SK-N-SH (cell line): ENCODE data around the gene MRPS30. TPM values are rescaled to one million over a fixed set of nuclear protein-coding genes. Genes with fewer than 3 reads are reported as not detected.

ENCODE experiments used
- CTCF ChIA-PET: fragments of 300-600, 350-600 bp; formaldehyde crosslinking; extraction: SDS; loops from one replicate; lab custom pipeline; 2021; lab: Yijun Ruan, JAX
- POLR2A ChIA-PET: fragments of 350-600 bp; sonication (Branson Sonifier 250); formaldehyde crosslinking; extraction: SDS; loops from one replicate; lab custom pipeline; 2020; ENCODE audit warnings: antibody characterized with exemption, inconsistent platforms; lab: Yijun Ruan, JAX
- DNase-seq: peaks from one replicate; pipeline ENCODE4 v3.0.0; 2012
- H2AFZ ChIP-seq: fragments of 200-600 bp; sonication (generic); 2 replicates; pipeline ENCODE4 v1.8.1; 2016; ENCODE audit warnings: antibody characterized with exemption, mild to moderate bottlenecking, low read depth
- H3F3A ChIP-seq: fragments of 200-600 bp; sonication (generic); replicated peaks from 2 replicates; pipeline ENCODE3; 2016; ENCODE audit warnings: antibody characterized with exemption, mild to moderate bottlenecking; ENCODE audit not compliant: insufficient read depth
- H3K27ac ChIP-seq, 2 experiments: fragments of 200-500 bp in 1 of 2; fragments of 200-600 bp in 1 of 2; sonication (Bioruptor generic) in 1 of 2; sonication (generic), shearing (Covaris generic) in 1 of 2; 2 replicates each; pipeline versions ENCODE4 v1.5.1 to v1.6.1; 2014 to 2016; ENCODE audit warnings: low read depth in 2 of 2, inconsistent platforms in 1 of 2, low read length in 1 of 2, mild to moderate bottlenecking in 1 of 2, mixed read lengths in 1 of 2
- H3K27me3 ChIP-seq: fragments of 200-600 bp; sonication (generic), shearing (Covaris generic); 2 replicates; pipeline ENCODE4 v1.6.1; 2016; ENCODE audit warnings: mixed run types; ENCODE audit not compliant: insufficient read depth
- H3K36me3 ChIP-seq, 2 experiments: fragments of 200-500 bp in 1 of 2; fragments of 200-600 bp in 1 of 2; sonication (Bioruptor generic) in 1 of 2; sonication (generic) in 1 of 2; replicated peaks in 1 of 2; 2 replicates each; pipeline versions ENCODE3 to v1.5.1; 2014 to 2016; ENCODE audit warnings: low read length in 1 of 2, mild to moderate bottlenecking in 1 of 2; ENCODE audit not compliant: insufficient read depth in 2 of 2, control insufficient read depth in 1 of 2
- H3K4me1 ChIP-seq, 2 experiments: fragments of 200-500 bp in 1 of 2; fragments of 200-600 bp in 1 of 2; sonication (Bioruptor generic) in 1 of 2; sonication (generic), shearing (Covaris generic) in 1 of 2; 2 replicates each; pipeline versions ENCODE4 v1.5.1 to v1.6.1; 2014 to 2016; ENCODE audit warnings: low read depth in 1 of 2, low read length in 1 of 2, mixed run types in 1 of 2; ENCODE audit not compliant: insufficient read depth in 2 of 2, control insufficient read depth in 1 of 2
- H3K4me2 ChIP-seq: fragments of 200-600 bp; sonication (generic), shearing (Covaris generic); 2 replicates; pipeline ENCODE4 v1.6.1; 2017; ENCODE audit warnings: mixed run types
- H3K4me3 ChIP-seq, 2 experiments: fragments of 200-500 bp in 1 of 2; fragments of 200-600 bp in 1 of 2; sonication (Bioruptor generic) in 1 of 2; sonication (generic), shearing (Covaris generic) in 1 of 2; 2 replicates each; pipeline versions ENCODE4 v1.5.1 to v1.8.1; 2014 to 2016; ENCODE audit warnings: low read depth in 2 of 2, inconsistent platforms in 1 of 2, low read length in 1 of 2, mild to moderate bottlenecking in 1 of 2, mixed read lengths in 1 of 2, moderate library complexity in 1 of 2
- H3K79me2 ChIP-seq: fragments of 200-600 bp; sonication (generic); 2 replicates; pipeline ENCODE4 v1.8.1; 2017; ENCODE audit warnings: mild to moderate bottlenecking; ENCODE audit not compliant: insufficient read depth
- H3K9ac ChIP-seq: fragments of 200-600 bp; sonication (generic); 2 replicates; pipeline ENCODE4 v1.6.1; 2017; ENCODE audit warnings: mixed run types
- H3K9me2 ChIP-seq: fragments of 200-600 bp; sonication (generic); 2 replicates; pipeline ENCODE4 v1.6.1; 2017; ENCODE audit warnings: mixed run types
- H3K9me3 ChIP-seq: fragments of 200-600 bp; sonication (generic); 2 replicates; pipeline ENCODE4 v1.6.1; 2017; ENCODE audit warnings: mixed run types, mild to moderate bottlenecking, moderate library complexity
- H4K20me1 ChIP-seq: fragments of 200-600 bp; sonication (generic); 2 replicates; pipeline ENCODE4 v1.6.1; 2017; ENCODE audit warnings: mild to moderate bottlenecking, mixed run types; ENCODE audit not compliant: insufficient read depth
- CTCF ChIP-seq: fragments of 200-600 bp; sonication (generic); IDR thresholded peaks from 2 replicates; pipeline ENCODE4 v1.6.1; 2017; ENCODE audit warnings: antibody characterized with exemption, mild to moderate bottlenecking, moderate library complexity
- EZH2phosphoT487 ChIP-seq: fragments of 200-600 bp; sonication (generic); IDR thresholded peaks from 2 replicates; pipeline ENCODE4 v1.6.1; 2017; ENCODE audit warnings: low read depth, mixed run types, mild to moderate bottlenecking, antibody characterized with exemption, moderate library complexity, borderline replicate concordance
- FOXJ3 ChIP-seq: sonication (generic); formaldehyde crosslinking; IDR thresholded peaks from 2 replicates; pipeline ENCODE4 v1.5.1; 2020; ENCODE audit warnings: mild to moderate bottlenecking, missing genetic modification reagents
- GATA2 ChIP-seq: sonication (generic); formaldehyde crosslinking; IDR thresholded peaks from 2 replicates; pipeline ENCODE4 v1.5.0; 2020; ENCODE audit warnings: mild to moderate bottlenecking, missing genetic modification reagents
- IRF3 ChIP-seq: fragments of 150-350 bp; IDR thresholded peaks from 2 replicates; pipeline ENCODE4 v1.6.1; 2016; ENCODE audit warnings: mild to moderate bottlenecking, low read depth, low read length
- JUND ChIP-seq: IDR thresholded peaks from 2 replicates; pipeline ENCODE4 v1.4.0; 2012
- NFIC ChIP-seq: IDR thresholded peaks from 2 replicates; pipeline ENCODE4 v1.4.0; 2012; ENCODE audit warnings: borderline replicate concordance
- POLR2AphosphoS5 ChIP-seq: IDR thresholded peaks from 2 replicates; pipeline ENCODE4 v1.6.1; 2012; ENCODE audit warnings: low read depth, low read length
- TEAD4 ChIP-seq: IDR thresholded peaks from 2 replicates; pipeline ENCODE4 v1.4.0; 2012; ENCODE audit warnings: mild to moderate bottlenecking, borderline replicate concordance; ENCODE audit not compliant: insufficient read depth
- USF1 ChIP-seq: IDR thresholded peaks from 2 replicates; pipeline ENCODE4 v1.4.0; 2012; ENCODE audit warnings: low read depth, borderline replicate concordance
- USF2 ChIP-seq: fragments of 150-350 bp; IDR thresholded peaks from 2 replicates; pipeline ENCODE4 v1.6.1; 2017; ENCODE audit warnings: antibody characterized with exemption, low read length, low read depth, borderline replicate concordance
- YY1 ChIP-seq: IDR thresholded peaks from 2 replicates; pipeline ENCODE4 v1.4.0; 2012; ENCODE audit warnings: low read depth, mild to moderate bottlenecking
- WGBS: methylation state at CpG from one replicate; pipeline ENCODE4 v1.1.6; 2017; ENCODE audit warnings: low lambda C conversion rate; 5-methylcytosine and 5-hydroxymethylcytosine counted together
- polyA plus RNA-seq, 3 experiments: library from polyadenylated mRNA; depleted of rRNA; stranded (reverse); fragments of >200 nt; gene quantifications; 2 replicates each; pipeline ENCODE4 v1.2.3, GENCODE V29; 2012

Gene MRPS30
- polyA plus RNA-seq, 1 of the 3 experiments (the other 2 are of a cell fraction): 18.3 TPM

GRCh38 chr5:44779167-44779566 is 29.6 kb upstream of the MRPS30 start:
- Histone ChIP-seq H2AFZ (no peak overlapping the region), H3F3A (no peaks in the 10 kb centered on the region), H3K9me2 (no peaks in the 10 kb centered on the region), H3K4me2 (no peak overlapping the region), H3K9me3 (no peaks in the 10 kb centered on the region), H3K9ac (no peak overlapping the region), H3K36me3 (no peaks in the 10 kb centered on the region), H3K27ac (no peak overlapping the region), H3K4me3 (no peak overlapping the region), H4K20me1 (no peaks in the 10 kb centered on the region), H3K27me3 (no peaks in the 10 kb centered on the region), H3K4me1 (no peaks in the 10 kb centered on the region), H3K79me2 (no peaks in the 10 kb centered on the region)
- WGBS: 66% methylated on average over 4 of the region's 4 CpGs
- POLR2A ChIA-PET: no interaction called here
- no peak for TF ChIP-seq USF2
- no peak for TF ChIP-seq CTCF
- TF ChIP-seq POLR2AphosphoS5: no peak
- no peak for TF ChIP-seq TEAD4
- TF ChIP-seq EZH2phosphoT487: no peak
- no peak for TF ChIP-seq GATA2 (CRISPR knock-in tag)
- TF ChIP-seq JUND: no peak
- no peak for TF ChIP-seq USF1
- TF ChIP-seq FOXJ3 (CRISPR knock-in tag): no peak
- TF ChIP-seq NFIC: no peak
- no peak for TF ChIP-seq IRF3
- no peak for TF ChIP-seq YY1
- CTCF ChIA-PET: no interaction called here
- DNase-seq: no peak
